Caco-2 (cell line): Measurements from ENCODE around the gene PTH2. TPM values are rescaled to one million over a fixed set of nuclear protein-coding genes. Genes with fewer than 3 reads are reported as not detected.

Source experiments
- BruUV-seq: library from RNA; stranded (reverse); fragments of 400-500 nt; replicated peaks from 2 replicates; lab custom pipeline; 2021; lab: Mats Ljungman, UMichigan
- CTCF ChIA-PET: fragments of 300-600 bp; sonication (Branson Sonifier 250); formaldehyde crosslinking; loops from one replicate; lab custom pipeline; 2022; ENCODE audit warnings: antibody characterized with exemption; lab: Charles Lee
- POLR2A ChIA-PET: fragments of 300-600 bp; sonication (Branson Sonifier 250); formaldehyde crosslinking; loops from one replicate; lab custom pipeline; 2022; ENCODE audit warnings: antibody characterized with exemption; lab: Charles Lee
- DNase-seq, 2 experiments: peaks; one replicate each; pipeline versions ENCODE4 v3.0.0 to v3.0.0-alpha.2; 2020 to 2022
- H3K27me3 ChIP-seq: replicated peaks from 2 replicates; pipeline ENCODE4 v1.6.0; 2011; ENCODE audit warnings: low read length; ENCODE audit not compliant: control insufficient read depth, insufficient read depth
- H3K36me3 ChIP-seq: 2 replicates; pipeline ENCODE4 v1.5.1; 2011; ENCODE audit warnings: low read length; ENCODE audit not compliant: control insufficient read depth, insufficient read depth
- H3K4me1 ChIP-seq: fragments of 250-450 bp; sonication (Bioruptor Pico); 2 replicates; pipeline ENCODE4 v1.5.1; 2020; ENCODE audit warnings: mild to moderate bottlenecking
- H3K4me3 ChIP-seq: 2 replicates; pipeline ENCODE4 v1.5.1; 2011; ENCODE audit warnings: low read depth, mild to moderate bottlenecking, control low read depth, low read length
- H3K9me3 ChIP-seq: fragments of 250-450 bp; sonication (Bioruptor Pico); 2 replicates; pipeline ENCODE4 v1.5.1; 2020; ENCODE audit warnings: mild to moderate bottlenecking, moderate library complexity
- H3K27ac Mint-ChIP-seq: one replicate; pipeline ENCODE4 v1.8.0; 2022; ENCODE audit warnings: mixed read lengths; ENCODE audit not compliant: unreplicated experiment
- H3K27me3 Mint-ChIP-seq: one replicate; pipeline ENCODE4 v1.8.0; 2022; ENCODE audit warnings: mixed read lengths; ENCODE audit not compliant: insufficient read depth, unreplicated experiment
- H3K36me3 Mint-ChIP-seq: one replicate; pipeline ENCODE4 v1.8.0; 2022; ENCODE audit warnings: mild to moderate bottlenecking, mixed read lengths; ENCODE audit not compliant: insufficient read depth, unreplicated experiment
- H3K4me1 Mint-ChIP-seq: one replicate; pipeline ENCODE4 v1.8.0; 2022; ENCODE audit warnings: low read depth, mixed read lengths; ENCODE audit not compliant: unreplicated experiment
- H3K4me3 Mint-ChIP-seq: one replicate; pipeline ENCODE4 v1.8.0; 2022; ENCODE audit warnings: mild to moderate bottlenecking, moderate library complexity, mixed read lengths; ENCODE audit not compliant: unreplicated experiment
- H3K9me3 Mint-ChIP-seq: one replicate; pipeline ENCODE4 v1.8.0; 2022; ENCODE audit warnings: mixed read lengths; ENCODE audit not compliant: unreplicated experiment
- CTCF ChIP-seq, 2 experiments: fragments of 200-600 bp in 1 of 2; IDR thresholded peaks; 1 replicate in 1 of 2; 2 replicates in 1 of 2; pipeline versions ENCODE4 v1.5.1 to v1.8.0; 2011 to 2022; ENCODE audit warnings: antibody characterized with exemption in 1 of 2, control low read depth in 1 of 2, inconsistent platforms in 1 of 2, low read depth in 1 of 2, low read length in 1 of 2, mild to moderate bottlenecking in 1 of 2, moderate library complexity in 1 of 2; ENCODE audit not compliant: insufficient read depth in 1 of 2, severe bottlenecking in 1 of 2, unreplicated experiment in 1 of 2
- intact Hi-C: fragments of 100-400 bp; cut with micrococcal nuclease; formaldehyde crosslinking; loops from one replicate; pipeline ENCODE4 v1.10.0; 2022; ENCODE audit not compliant: unreplicated experiment
- total RNA-seq: library from RNA; stranded (reverse); gene quantifications from 2 replicates; pipeline ENCODE4 v1.2.3, GENCODE V29; 2022

Gene PTH2
- total RNA-seq, 1 experiment from 2014 or later: not detected

GRCh38 chr19:49465371-49465770, 42.1 kb upstream of the PTH2 start:
- H3K9me3 ChIP-seq: no peaks in the 10 kb centered on the region
- no TSS peak for BruUV-seq
- intact Hi-C loops: no loop called here
- ChIA-PET CTCF (no interaction called here), POLR2A (no interaction called here)
- peaks cover 1% of the 10 kb centered on the region; the same call in 1 of the 2 replicates for H3K36me3 ChIP-seq
- Mint-ChIP-seq H3K9me3 (no peaks in the 10 kb centered on the region), H3K4me1 (no peaks in the 10 kb centered on the region), H3K4me3 (no peak overlapping the region), H3K36me3 (peaks cover 33% of the 10 kb centered on the region), H3K27ac (no peak overlapping the region), H3K27me3 (no peaks in the 10 kb centered on the region)
- no peak overlapping the region for H3K4me3 ChIP-seq
- no peaks in the 10 kb centered on the region for H3K27me3 ChIP-seq
- H3K4me1 ChIP-seq: no peaks in the 10 kb centered on the region
- no peak for DNase-seq
- TF ChIP-seq CTCF (IDR thresholded peaks at IDR 0.05; ENCODE audit: insufficient read depth in 1 of 2, low read depth in 1 of 2, low read length in 1 of 2, severe bottlenecking in 1 of 2, unreplicated experiment in 1 of 2): no peak

- no peaks in the 10 kb centered on the region for H3K4me1 Mint-ChIP-seq
- Histone ChIP-seq H3K4me1 (no peaks in the 10 kb centered on the region), H3K4me3 (no peak overlapping the region), H3K9me3 (no peaks in the 10 kb centered on the region), H3K36me3 (peaks cover 1% of the 10 kb centered on the region), H3K27me3 (no peaks in the 10 kb centered on the region)
- no peaks in the 10 kb centered on the region for H3K27me3 Mint-ChIP-seq
- peaks cover 33% of the 10 kb centered on the region for H3K36me3 Mint-ChIP-seq
- BruUV-seq: no TSS peak
- H3K27ac Mint-ChIP-seq: no peak overlapping the region
- CTCF ChIA-PET: no interaction called here
- intact Hi-C loops: no loop called here
- TF ChIP-seq CTCF (IDR thresholded peaks at IDR 0.05; ENCODE audit: insufficient read depth in 1 of 2, low read depth in 1 of 2, low read length in 1 of 2, severe bottlenecking in 1 of 2, unreplicated experiment in 1 of 2): no peak
- DNase-seq: no peak
- no peaks in the 10 kb centered on the region for H3K9me3 Mint-ChIP-seq
- POLR2A ChIA-PET: no interaction called here
- no peak overlapping the region for H3K4me3 Mint-ChIP-seq
Measured at GRCh38 chr19:49463960-49464740, 40.9 kb upstream of the PTH2 start.

- no peak overlapping the region for H3K27ac Mint-ChIP-seq
- CTCF ChIA-PET: no interaction called here
- POLR2A ChIA-PET: no interaction called here
Measured at GRCh38 chr19:49462492-49462891, 39.3 kb upstream of the PTH2 start.

More at GRCh38 chr19:49462492-49462891, 39.3 kb upstream of the PTH2 start:
- no peaks in the 10 kb centered on the region for H3K4me1 ChIP-seq
- no peak overlapping the region for H3K4me3 ChIP-seq
- no peaks in the 10 kb centered on the region for H3K27me3 ChIP-seq
- Mint-ChIP-seq H3K36me3 (peaks cover 26% of the 10 kb centered on the region), H3K9me3 (no peaks in the 10 kb centered on the region), H3K4me3 (no peak overlapping the region), H3K27me3 (no peaks in the 10 kb centered on the region), H3K4me1 (no peaks in the 10 kb centered on the region)
- BruUV-seq: no TSS peak
- no peak for TF ChIP-seq CTCF (IDR thresholded peaks at IDR 0.05; ENCODE audit: insufficient read depth in 1 of 2, low read depth in 1 of 2, low read length in 1 of 2, severe bottlenecking in 1 of 2, unreplicated experiment in 1 of 2)
- no peaks in the 10 kb centered on the region for H3K9me3 ChIP-seq
- intact Hi-C loops: no loop called here
- no peaks in the 10 kb centered on the region; the same call in none of the 2 replicates for H3K36me3 ChIP-seq
- no peak for DNase-seq
